Anterior cingulate cortex (tissue), 58 donors: ENCODE results near the gene NFE2L2.
"Not testable (repeated sequence)": the region's sequence is repeated elsewhere in the genome, so short reads cannot be mapped to it uniquely, and the experiment has no call there.

ENCODE experiments used
- DNase-seq, 58 donors: peaks; one replicate each; lab custom pipeline; 2025; lab: John Stamatoyannopoulos, UW

The NFE2L2 gene

GRCh38 chr2:177281400-177282180, 17.1 kb upstream of the NFE2L2 start:
- no peak for DNase-seq

GRCh38 chr2:177279847-177280246, 15.3 kb upstream of the NFE2L2 start:
- DNase-seq, result no peak

- no peak for DNase-seq
Measured at GRCh38 chr2:177275743-177276055, 11.2 kb upstream of the NFE2L2 start.

- DNase-seq, result no peak
Measured at GRCh38 chr2:177275040-177275742, 10.7 kb upstream of the NFE2L2 start.

- no peak for DNase-seq
Measured at GRCh38 chr2:177273408-177273807, 8.9 kb upstream of the NFE2L2 start.

- no peak for DNase-seq
Measured at GRCh38 chr2:177272765-177273164, 8.2 kb upstream of the NFE2L2 start.

- no peak for DNase-seq
Measured at GRCh38 chr2:177271981-177272666, 7.6 kb upstream of the NFE2L2 start.

GRCh38 chr2:177270531-177270930, 6.0 kb upstream of the NFE2L2 start:
- DNase-seq, result no peak

GRCh38 chr2:177268901-177269300, 4.4 kb upstream of the NFE2L2 start:
- DNase-seq, result no peak

- no peak for DNase-seq
Measured at GRCh38 chr2:177268187-177268871, 3.8 kb upstream of the NFE2L2 start.

GRCh38 chr2:177266955-177267354, 2.4 kb upstream of the NFE2L2 start:
- not testable (repeated sequence) for DNase-seq

GRCh38 chr2:177265824-177266817, 1.6 kb upstream of the NFE2L2 start:
- DNase-seq, result no peak

GRCh38 chr2:177264209-177264692, 276 bp downstream of the NFE2L2 start:
- DNase-seq, result peak in 9 of 58 donors; percentile 39 to 78 (median 62)

- peak; percentile 55 to 98 (median 92) for DNase-seq
Measured at GRCh38 chr2:177263451-177264208, 897 bp downstream of the NFE2L2 start.

GRCh38 chr2:177262958-177263450, 1.5 kb downstream of the NFE2L2 start:
- no peak for DNase-seq

- no peak for DNase-seq
Measured at GRCh38 chr2:177262092-177262491, 2.4 kb downstream of the NFE2L2 start.

GRCh38 chr2:177261116-177262060, 3.1 kb downstream of the NFE2L2 start:
- no peak for DNase-seq
